HG03135 (cell line): ENCODE measurements around the gene TSSK3.
"Not testable (repeated sequence)": the region's sequence is repeated elsewhere in the genome, so short reads cannot be mapped to it uniquely, and the experiment has no call there.

Experiments
- ATAC-seq: cut with Tn5 transposase; IDR thresholded peaks from one replicate; pipeline ENCODE4 v1.9.1; 2021; ENCODE audit warnings: mild to moderate bottlenecking, moderate library complexity; ENCODE audit not compliant: unreplicated experiment

Gene TSSK3

DNA sequence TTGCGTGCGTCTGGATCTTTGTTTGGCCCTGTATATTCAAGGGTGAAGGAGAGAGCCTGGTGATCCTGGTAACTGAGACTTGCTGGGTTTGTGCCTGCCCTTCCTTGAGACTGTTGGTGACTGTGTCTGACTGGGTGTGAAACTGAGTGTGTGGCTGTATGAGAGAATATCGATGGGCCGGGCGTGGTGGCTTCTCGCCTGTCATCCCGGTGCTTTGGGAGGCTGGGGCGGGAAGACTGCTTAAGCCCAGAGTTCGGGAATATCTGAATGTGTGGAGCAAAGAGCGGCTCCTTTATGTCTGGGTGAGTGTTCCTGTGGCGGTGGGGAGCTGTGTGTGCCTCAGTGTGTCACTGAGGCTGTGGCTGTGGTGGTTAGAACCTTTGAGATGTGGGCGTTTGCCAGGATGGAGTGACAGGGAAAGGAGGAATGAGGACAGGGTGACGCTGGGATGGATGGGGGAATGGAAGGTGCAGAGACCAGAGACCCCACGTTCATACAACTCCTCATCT, 23.6 kb upstream of the TSSK3 start:
- ATAC-seq: no peak

DNA sequence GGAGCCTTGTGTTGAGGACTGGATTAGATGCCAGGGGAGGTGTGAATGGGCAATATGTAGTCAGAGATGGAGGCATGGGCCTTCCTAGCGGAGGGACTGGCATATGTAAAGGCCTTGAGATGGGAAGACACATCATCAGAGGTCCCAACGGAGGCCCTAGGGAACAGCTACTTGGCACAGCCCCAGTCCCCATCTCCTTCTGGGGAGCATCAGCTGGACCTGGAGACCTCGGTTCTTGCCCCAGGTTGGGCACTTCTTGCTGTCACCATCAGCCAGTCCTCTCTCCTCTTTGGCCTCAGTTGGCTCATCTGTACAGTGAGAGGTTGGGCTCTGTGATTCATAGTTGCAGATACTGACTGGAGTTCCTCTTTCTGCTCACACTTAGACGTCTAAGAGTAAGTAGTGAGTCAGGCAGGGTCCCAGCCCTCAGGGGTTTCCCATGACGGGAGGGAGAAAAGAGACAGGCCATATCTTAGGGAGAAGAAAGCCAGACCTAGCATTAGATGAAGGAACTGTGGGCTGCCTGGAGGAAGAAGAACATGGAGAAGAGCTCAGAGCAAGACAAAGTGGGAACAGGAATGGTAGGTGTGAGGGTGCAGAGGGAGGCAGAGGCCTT, 22.9 kb upstream of the TSSK3 start:
- ATAC-seq: no peak

DNA sequence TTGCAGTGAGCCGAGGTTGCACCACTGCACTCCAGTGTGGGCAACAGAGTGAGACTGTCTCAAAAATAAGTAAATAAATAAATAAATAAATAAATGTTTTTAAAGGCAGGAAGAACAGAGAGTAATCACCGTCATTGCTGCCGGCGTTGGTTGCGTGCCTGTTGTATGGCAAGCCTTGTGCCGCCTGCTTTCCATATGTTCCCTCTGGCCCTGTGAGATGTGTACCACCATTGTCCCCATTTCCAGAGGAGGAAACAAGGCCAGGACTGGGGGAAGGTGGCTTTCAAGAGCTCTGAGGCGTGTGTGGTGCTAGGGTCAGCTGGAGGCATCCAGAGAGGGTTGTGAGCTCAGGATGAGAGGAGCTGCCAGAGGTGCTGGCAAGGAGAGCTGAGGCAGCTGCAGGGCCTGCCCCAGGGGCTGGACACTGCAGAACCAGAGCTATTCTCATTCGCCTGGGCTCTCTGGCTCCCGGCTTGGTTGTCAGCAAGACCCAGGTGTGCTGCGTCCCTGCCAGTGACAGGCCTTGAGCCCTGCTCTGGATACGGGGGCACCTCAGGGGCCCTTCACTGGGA, 21.1 kb upstream of the TSSK3 start:
- ATAC-seq: no peak

DNA sequence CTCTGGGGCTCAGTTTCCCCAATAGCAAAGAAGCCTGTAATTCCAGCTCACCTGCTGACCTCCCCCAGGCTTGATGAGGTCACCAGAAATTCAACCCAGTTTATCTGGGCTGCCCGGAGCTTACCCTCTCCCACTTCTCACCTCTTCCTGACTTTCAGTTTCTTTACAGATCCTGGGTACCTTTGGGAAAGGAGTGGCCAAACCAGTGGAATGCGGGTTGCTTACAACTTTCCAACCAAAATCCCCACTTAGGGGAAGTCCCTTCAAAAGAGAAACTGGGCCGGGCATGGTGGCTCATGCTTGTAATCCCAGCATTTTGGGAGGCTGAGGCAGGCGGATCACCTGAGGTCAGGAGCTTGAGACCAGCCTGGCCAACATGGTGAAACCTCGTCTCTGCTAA, 20.4 kb upstream of the TSSK3 start:
- no peak for ATAC-seq

DNA sequence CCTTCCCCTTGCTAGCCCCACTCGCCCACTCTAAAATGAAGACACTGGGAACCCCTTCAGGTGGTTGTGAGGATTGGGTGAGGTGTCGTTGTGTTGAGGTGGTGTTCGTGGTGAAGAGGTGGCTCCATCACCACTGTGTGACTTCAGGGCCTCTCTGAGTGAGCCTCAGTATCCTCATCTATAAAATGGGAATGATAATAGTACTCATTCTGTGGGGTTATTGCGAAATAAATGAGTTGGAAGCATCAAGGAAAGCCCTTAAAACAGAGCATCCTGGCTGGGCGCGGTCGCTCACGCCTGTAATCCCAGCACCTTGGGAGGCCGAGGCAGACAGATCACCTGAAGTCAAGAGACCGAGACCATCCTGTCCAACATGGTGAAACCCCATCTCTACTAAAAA, 19.6 kb upstream of the TSSK3 start:
- ATAC-seq: no peak

DNA sequence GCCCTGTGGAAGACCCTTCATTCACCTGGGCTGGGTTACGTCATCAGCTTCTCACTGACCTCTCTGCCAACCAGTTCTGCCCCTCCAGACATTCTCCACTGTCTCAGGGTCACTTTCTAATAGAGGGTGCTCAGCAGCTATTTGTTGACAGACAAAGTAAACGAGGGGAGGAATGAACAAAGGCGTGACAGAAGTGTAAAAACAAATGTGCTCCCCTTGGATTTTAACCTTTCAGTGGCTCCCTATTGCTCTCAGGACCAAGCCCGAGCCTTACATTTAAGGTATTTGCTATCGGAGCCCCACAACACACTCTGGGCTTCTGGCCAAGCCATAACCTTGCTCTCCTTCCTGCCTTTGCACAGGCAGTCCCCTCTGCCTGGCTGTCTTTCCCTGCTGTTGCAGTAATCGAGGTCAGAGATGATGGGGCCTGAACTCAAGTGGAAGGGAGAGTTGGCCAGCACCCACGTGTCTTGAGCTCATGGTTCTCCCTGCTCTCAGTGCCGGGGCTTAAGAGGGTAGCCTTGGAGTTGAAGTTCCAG, 17.0 kb upstream of the TSSK3 start:
- ATAC-seq: no peak

DNA sequence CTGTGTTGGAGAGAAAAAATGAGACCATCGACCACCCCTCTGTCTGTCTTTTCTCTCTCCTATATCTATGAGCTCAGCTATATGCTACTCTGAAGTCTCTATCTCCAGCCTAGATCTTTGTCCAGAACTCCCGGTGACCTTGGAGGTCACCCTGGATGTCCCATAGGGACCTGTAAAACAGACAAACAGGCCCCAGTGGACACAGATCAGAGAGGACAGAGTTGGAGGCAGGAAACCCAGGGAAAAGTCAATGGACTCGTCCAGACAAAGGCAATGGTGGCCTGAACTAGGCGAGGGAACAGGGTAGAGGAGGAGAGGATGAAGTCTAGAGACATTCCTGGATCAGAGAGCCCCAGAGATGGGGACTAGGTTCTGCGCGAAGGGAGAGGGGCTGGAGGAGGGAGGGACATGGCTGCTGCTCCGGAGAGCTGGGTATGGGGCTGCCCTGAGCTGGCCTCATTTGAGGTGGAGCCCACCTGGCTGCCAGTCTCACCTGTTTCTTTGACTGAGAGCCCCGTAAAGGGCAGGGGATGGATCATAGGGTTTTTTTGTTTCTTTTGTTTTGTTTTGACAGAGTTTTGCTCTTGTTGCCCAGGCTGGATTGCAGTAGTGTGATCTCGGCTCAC, 15.7 kb upstream of the TSSK3 start:
- no peak for ATAC-seq

DNA sequence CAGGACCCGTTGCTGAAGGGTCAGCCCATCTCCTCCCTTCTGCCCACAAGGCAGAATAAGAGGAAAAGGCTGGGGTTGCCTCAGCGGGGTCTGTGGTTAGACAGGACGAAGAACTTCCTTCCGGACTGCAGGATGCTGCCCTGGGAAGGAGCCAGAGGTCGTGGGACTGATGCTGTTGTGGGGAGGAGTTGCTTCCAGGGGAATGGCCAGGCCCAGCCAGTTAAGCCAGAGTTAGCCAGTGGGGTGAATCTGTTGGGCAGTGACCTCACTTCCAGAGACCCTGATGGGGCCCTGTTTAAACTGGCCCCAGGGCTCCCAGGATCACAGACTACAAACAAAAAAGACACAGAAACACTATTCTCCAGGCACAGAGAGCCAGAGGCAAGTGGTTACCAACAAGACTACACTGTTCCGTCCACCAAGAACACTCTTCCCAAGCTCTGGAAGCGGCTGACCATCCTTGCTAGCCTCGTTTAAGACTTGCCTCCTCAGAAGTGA, 13.1 kb upstream of the TSSK3 start:
- no peak for ATAC-seq

DNA sequence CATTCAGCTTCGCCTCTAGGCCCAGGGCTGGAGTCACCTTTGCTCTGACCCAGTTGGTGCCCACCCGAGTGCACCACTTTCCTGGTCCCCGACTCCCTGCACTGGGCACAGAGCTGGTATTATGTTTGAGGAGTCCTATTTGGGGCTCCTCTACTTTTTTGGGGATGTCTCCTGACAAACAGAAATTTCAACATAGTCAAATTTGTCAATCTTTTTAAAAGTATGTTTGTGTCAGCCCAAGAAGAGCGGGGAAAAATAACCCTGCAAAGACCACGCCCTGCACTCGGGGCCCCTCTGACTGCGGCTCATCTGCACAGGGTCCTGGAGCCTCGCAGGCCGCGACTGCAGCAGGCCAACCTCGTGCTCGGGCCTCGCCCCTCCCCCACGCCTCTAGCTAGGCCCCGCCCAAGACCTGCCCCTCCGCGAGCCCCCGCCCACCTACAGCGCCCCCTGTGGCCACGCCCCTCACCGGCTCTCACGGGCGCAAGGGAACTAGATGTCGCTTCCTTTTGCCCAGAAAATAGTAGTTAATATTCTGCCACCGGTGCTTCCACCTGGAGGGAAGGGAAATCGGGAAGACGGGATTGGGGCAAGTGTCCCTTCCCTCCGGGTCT, 11.4 kb upstream of the TSSK3 start:
- peak; percentile 40 for ATAC-seq

DNA sequence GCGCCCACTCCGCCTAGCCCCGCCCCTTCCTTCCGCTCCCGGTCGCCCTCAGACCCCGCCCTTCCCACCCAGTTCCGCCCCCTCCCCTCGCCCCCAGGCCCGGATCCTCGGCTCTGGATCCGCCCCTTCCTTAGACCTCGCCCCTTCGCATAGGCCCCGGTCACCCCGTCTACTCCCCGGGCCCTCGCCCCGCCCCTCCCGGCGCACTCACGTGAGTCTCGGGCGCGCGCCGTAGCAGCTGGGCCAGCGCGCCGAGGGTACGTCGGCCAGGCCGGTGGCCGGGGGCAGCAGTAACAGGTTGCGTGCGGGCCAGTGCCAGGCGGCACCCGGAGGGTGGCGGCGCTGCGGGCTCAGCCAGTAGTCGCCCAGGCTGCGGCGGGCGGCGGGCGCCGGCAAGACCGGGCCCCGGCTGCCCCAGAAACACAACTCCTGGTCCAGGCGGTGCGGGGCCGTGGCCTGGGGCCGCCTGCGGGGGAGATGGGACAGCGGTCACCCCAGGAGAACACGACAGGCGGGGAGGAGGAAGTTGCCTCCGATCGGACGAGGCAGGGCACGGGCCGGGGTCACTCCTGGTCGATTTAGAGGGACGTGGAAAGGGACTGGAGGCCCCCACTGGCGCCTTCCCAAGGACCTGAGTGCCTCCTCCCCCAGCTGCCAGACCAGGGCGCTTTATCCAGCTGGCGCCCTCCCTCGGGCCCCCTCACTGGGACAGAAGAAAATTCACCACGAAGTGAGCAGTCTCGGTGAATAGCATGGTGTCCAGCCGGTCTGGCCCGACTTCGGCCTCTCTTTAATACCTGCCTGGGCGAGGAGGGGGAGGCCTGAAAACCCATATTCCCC, 10.7 kb upstream of the TSSK3 start:
- peak; percentile 83 for ATAC-seq

DNA sequence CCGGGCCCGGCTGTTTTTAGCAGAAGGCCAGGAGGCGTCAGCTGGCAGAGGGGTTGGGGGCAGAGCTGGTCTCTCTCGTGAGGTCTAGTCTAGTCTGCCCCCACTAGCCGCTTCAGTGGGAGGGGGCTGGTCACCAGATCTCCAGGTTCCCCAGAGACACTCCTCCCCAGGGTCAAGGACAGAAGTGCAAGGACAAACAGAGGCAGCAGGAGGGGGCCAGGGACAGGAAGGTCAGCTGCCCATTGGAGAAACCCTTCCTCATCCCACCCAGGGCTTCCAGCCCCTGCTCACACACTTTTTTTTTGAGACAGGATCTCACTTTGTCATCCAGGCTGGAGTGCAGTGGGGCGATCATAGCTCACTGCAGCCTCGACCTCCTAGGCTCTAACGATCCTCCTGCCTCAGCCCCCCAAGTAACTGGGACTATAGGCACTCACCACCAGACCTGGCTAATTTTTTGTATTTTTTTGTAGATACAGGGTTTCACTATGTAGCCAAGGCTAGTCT, 10.0 kb upstream of the TSSK3 start:
- ATAC-seq: no peak

DNA sequence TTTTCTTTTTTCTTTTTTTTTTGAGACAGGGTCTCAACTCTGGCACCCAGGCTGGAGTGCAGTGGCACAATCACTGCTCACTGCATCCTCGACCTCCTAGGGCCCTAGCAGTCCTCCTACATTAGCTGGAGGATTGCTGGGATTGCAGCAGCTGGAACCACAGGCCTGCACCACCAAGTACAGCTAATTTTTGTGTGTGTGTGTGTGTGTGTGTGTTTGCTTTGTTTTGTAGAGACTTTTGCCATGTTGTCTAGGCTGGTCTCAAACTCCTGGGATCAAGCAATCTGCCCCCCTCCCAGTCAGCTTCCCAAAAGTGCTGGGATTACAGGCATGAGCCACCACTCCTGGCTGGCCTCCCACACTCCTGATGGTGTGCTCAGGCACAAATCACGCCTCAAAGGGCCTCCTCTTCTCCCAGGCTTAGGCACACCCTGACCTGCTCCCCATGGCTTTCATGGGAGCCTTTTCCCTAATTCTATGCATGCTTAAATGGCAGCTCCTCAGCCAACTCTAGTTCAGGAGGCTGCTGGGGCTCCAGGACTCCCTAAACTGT, 9.4 kb upstream of the TSSK3 start:
- no peak for ATAC-seq

DNA sequence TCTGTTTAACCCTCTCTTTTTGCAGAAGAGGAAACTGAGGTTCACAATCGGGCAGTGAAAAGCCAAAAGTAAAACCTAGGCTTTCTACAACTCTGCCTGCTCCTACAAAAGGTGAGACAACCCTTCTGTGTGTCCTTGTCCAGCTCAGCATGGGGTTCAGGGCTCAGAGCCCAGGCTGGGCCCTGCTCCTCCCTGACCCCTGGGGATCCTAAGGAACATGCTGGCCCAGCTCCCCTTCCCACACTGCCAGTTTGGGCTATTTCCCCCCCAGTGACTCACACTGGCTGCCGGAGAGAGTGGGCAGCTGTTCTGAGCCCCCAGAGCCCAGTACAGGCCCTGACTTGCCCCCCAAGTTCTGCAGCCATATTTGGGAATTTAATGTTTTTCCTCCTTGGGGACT, 8.9 kb upstream of the TSSK3 start:
- ATAC-seq: no peak

DNA sequence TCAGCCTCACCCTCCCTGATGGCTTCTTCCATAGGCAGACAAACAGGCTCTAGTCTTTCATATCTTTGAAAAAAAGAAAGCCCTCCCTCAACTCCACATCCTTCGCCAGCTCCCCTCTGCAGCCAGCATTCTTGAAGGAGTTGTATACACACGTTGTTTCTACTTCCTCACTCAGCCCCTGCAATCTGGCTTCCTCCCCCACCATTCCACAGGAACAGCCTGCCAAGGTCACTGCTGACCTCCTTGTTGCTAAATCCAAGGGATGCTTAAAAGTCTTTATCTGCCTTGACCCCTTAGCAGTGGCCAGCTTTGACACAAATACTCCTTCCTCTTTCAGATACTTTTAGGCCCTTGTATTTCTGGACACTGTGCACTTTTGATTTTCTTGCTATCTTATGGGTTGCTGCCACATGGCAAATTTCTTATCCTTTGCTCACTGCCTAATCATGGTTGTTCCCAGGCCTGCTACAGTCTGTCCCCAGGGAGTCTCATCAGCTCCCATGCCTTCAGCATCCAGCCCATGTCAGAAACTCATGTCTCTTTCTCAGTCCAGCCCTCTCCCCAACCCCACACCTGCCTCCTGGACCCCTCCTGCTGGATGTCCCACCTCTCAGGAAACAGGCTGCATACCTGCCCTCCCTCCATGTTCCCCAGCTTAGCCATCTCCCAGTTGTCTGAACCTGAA, 8.3 kb upstream of the TSSK3 start:
- ATAC-seq: no peak

DNA sequence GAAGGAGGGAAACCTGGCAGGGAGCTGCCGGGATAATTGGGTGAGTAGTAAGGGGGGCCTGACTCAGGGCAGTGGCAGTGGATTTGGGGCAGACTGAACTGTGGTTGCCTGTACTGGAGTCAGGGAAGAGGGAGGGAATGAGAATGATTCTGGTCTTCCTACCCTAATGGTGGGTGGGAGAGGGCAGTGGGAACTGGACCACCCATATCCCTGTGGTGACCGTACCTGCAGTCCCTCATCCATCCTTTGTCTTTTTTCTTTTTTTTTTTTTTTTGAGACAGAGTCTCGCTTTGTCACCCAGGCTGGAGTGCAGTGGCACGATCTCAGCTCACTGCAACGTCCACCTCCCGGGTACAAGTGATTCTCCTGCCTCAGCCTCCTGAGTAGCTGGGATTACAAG, 6.6 kb upstream of the TSSK3 start:
- ATAC-seq: not testable (repeated sequence)

DNA sequence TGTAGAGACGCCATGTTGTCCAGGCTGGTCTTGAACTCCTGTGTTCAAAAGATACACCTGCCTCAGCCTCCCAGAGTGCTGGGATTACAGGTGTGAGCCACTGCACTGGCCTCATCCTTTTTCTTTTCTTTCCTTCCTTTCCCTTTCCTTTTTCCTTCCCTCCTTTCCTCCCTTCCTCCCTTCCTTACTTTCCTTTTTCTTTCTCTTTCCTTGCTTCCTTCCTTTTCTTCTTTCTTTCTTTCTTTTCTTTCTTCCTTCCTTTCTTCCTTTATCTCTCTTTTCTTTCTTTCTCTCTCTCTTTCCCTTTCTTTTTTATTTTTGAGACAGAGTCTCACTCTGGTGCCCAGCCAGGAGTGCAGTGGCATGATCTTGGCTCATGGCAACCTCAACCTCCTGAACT, 5.9 kb upstream of the TSSK3 start:
- ATAC-seq: no peak

DNA sequence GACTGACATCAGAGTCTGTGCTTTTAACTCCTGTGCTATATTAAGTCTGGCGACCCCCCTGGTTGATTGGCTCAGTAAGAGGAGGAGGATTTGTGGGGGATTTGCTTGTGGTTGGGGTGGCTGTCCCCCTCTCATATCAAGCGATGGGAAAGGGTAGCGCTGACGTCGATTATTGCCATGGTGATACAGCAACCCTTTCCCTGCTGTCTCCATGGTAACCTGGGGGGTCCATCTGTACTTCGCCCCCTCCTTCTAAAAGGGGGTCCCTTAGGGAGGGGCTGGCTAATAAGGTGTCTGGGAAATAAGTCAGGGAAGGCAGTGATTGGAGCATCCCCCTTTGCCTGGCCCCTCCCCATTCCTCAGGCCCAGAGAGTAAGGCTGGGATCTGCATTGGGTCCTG, 4.7 kb upstream of the TSSK3 start:
- ATAC-seq: no peak

DNA sequence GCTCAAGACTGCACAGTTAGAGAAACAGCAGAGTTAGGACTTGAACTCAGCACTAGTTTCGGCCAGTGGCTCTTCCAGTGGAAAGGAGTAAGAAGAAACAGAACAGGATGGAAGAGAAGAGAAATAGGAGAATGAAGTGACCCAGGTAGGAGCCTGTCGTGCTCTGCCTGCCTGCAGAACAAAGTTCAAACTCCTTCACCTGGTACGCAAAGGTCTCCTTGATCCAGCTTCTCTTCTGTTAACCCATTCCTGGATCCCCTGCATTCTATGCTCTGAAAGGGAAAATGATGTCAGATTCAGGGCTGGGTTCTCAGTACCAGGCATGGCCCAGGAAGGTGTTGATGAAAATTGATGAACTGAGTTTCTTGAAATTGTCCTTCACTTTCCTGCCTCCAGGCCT, 3.9 kb upstream of the TSSK3 start:
- ATAC-seq: no peak

DNA sequence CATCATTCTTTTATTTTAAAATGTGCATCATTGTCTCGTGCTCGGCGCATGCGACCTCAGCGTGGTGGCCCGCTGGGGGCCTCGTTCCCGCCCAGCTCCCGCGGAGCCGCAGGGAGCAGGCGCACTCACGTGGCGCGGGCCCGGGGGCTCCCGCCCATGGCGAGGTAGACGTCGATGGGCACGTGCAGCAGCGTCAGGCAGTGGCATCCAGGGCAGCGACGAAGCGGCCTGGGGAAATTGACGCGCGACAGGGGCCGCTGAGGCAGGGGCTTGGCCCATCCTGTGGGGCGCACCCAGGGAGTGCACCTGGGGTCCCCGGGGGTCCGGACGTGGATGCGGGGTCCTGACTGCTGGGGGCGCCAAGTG, 1.0 kb upstream of the TSSK3 start:
- ATAC-seq: no peak
